IMR-90 (cell line): ENCODE results near the gene TDRD1. TPM values are rescaled to one million over a fixed set of nuclear protein-coding genes. Genes with fewer than 3 reads are reported as not detected.

Source experiments
- ATAC-seq: fragments of 200-7000 bp; cut with Tn5 transposase; 2 replicates; pipeline ENCODE4 v1.9.1; 2020; ENCODE audit warnings: low read depth, mild to moderate bottlenecking, moderate library complexity
- BruUV-seq: library from RNA; stranded (reverse); fragments of 400-500 nt; replicated peaks from 2 replicates; lab custom pipeline; 2021; lab: Mats Ljungman, UMichigan
- CTCF ChIA-PET: fragments of 300-600 bp; formaldehyde crosslinking; extraction: SDS; loops from one replicate; lab custom pipeline; 2021; ENCODE audit warnings: antibody characterized with exemption; lab: Yijun Ruan, JAX
- POLR2A ChIA-PET: fragments of 300-600 bp; sonication (Branson Sonifier 250); formaldehyde crosslinking; loops from one replicate; lab custom pipeline; 2022; ENCODE audit warnings: antibody characterized with exemption; ENCODE audit not compliant: unreplicated experiment; lab: Charles Lee
- DNase-seq: peaks from one replicate; pipeline ENCODE4 v3.0.0; 2013
- H2AFZ ChIP-seq: replicated peaks from 2 replicates; pipeline ENCODE3; 2013; ENCODE audit warnings: low read length, mild to moderate bottlenecking; ENCODE audit not compliant: poor library complexity
- H2AK5ac ChIP-seq: 2 replicates; pipeline ENCODE4 v1.6.1; 2013; ENCODE audit warnings: low read depth, low read length, inconsistent platforms
- H2AK9ac ChIP-seq: replicated peaks from 2 replicates; pipeline ENCODE3; 2013; ENCODE audit warnings: mild to moderate bottlenecking, low read depth, low read length, moderate library complexity; ENCODE audit not compliant: poor library complexity
- H2BK120ac ChIP-seq: 2 replicates; pipeline ENCODE4 v1.6.1; 2013; ENCODE audit warnings: low read depth, low read length, inconsistent platforms
- H2BK15ac ChIP-seq: 3 replicates; pipeline ENCODE4 v1.6.1; 2013; ENCODE audit warnings: low read depth, low read length, inconsistent platforms
- H2BK20ac ChIP-seq: 2 replicates; pipeline ENCODE4 v1.6.1; 2013; ENCODE audit warnings: low read depth, mild to moderate bottlenecking, inconsistent platforms, low read length, moderate library complexity
- H2BK5ac ChIP-seq: 2 replicates; pipeline ENCODE4 v1.6.1; 2013; ENCODE audit warnings: mild to moderate bottlenecking, low read depth, low read length, inconsistent platforms; ENCODE audit not compliant: poor library complexity, severe bottlenecking
- H3K14ac ChIP-seq: replicated peaks from 2 replicates; pipeline ENCODE4 v1.6.1; 2013; ENCODE audit warnings: low read depth, low read length, inconsistent platforms
- H3K18ac ChIP-seq: 2 replicates; pipeline ENCODE4 v1.6.1; 2013; ENCODE audit warnings: low read depth, low read length, control low read depth
- H3K23ac ChIP-seq: 2 replicates; pipeline ENCODE4 v1.6.1; 2013; ENCODE audit warnings: low read depth, low read length, inconsistent platforms
- H3K27ac ChIP-seq: 2 replicates; pipeline ENCODE4 v1.5.1; 2013; ENCODE audit warnings: mild to moderate bottlenecking, control low read depth, low read length; ENCODE audit not compliant: insufficient read depth
- H3K27me3 ChIP-seq: 2 replicates; pipeline ENCODE4 v1.6.1; 2013; ENCODE audit warnings: low read length; ENCODE audit not compliant: control insufficient read depth, insufficient read depth
- H3K36me3 ChIP-seq: 2 replicates; pipeline ENCODE4 v1.6.1; 2013; ENCODE audit warnings: low read length, mixed read lengths; ENCODE audit not compliant: control insufficient read depth, insufficient read depth
- H3K4ac ChIP-seq: 2 replicates; pipeline ENCODE4 v1.6.1; 2013; ENCODE audit warnings: low read depth, low read length, inconsistent platforms
- H3K4me1 ChIP-seq: 2 replicates; pipeline ENCODE4 v1.6.1; 2013; ENCODE audit warnings: low read length, mixed read lengths; ENCODE audit not compliant: control insufficient read depth, insufficient read depth
- H3K4me2 ChIP-seq: 2 replicates; pipeline ENCODE4 v1.6.1; 2013; ENCODE audit warnings: low read depth, mild to moderate bottlenecking, control low read depth, low read length, moderate library complexity
- H3K4me3 ChIP-seq: 2 replicates; pipeline ENCODE4 v1.5.1; 2013; ENCODE audit warnings: low read depth, mild to moderate bottlenecking, control low read depth, low read length, moderate library complexity; ENCODE audit not compliant: insufficient read depth
- H3K56ac ChIP-seq: 2 replicates; pipeline ENCODE4 v1.6.1; 2013; ENCODE audit warnings: low read length, inconsistent platforms; ENCODE audit not compliant: insufficient read depth; ENCODE audit errors: extremely low read depth
- H3K79me1 ChIP-seq, 2 experiments: 2 replicates each; pipeline ENCODE4 v1.6.1; 2013; ENCODE audit warnings: low read length in 2 of 2, inconsistent platforms in 1 of 2, low read depth in 1 of 2
- H3K9ac ChIP-seq: 2 replicates; pipeline ENCODE4 v1.6.1; 2013; ENCODE audit warnings: low read depth, low read length, control low read depth
- H3K9me1 ChIP-seq: 2 replicates; pipeline ENCODE4 v1.6.1; 2013; ENCODE audit warnings: low read length, inconsistent platforms; ENCODE audit not compliant: insufficient read depth
- H3K9me3 ChIP-seq: 2 replicates; pipeline ENCODE4 v1.6.1; 2013; ENCODE audit warnings: low read length; ENCODE audit not compliant: control insufficient read depth, insufficient read depth
- H4K20me1 ChIP-seq: 2 replicates; pipeline ENCODE4 v1.6.1; 2013; ENCODE audit warnings: low read length, inconsistent platforms; ENCODE audit not compliant: insufficient read depth
- H4K5ac ChIP-seq: 2 replicates; pipeline ENCODE4 v1.6.1; 2013; ENCODE audit warnings: mild to moderate bottlenecking, low read depth, low read length, control low read depth
- H4K8ac ChIP-seq, 2 experiments: 2 replicates each; pipeline ENCODE4 v1.6.1; 2013; ENCODE audit warnings: low read depth in 2 of 2, low read length in 2 of 2, control low read depth in 1 of 2, inconsistent platforms in 1 of 2
- H4K91ac ChIP-seq: 2 replicates; pipeline ENCODE4 v1.6.1; 2013; ENCODE audit warnings: low read depth, low read length, inconsistent platforms; ENCODE audit not compliant: insufficient read depth
- BHLHE40 ChIP-seq: fragments of 150-350 bp; IDR thresholded peaks from 2 replicates; pipeline ENCODE4 v1.6.1; 2016; ENCODE audit warnings: mild to moderate bottlenecking, low read depth, low read length
- CEBPB ChIP-seq: IDR thresholded peaks from 2 replicates; pipeline ENCODE4 v1.6.1; 2012; ENCODE audit warnings: low read depth, low read length, improper control_type of control experiment
- CHD1 ChIP-seq: IDR thresholded peaks from 2 replicates; pipeline ENCODE4 v1.6.1; 2012; ENCODE audit warnings: low read depth, low read length, improper control_type of control experiment
- FOS ChIP-seq: fragments of 150-350 bp; IDR thresholded peaks from 2 replicates; pipeline ENCODE4 v1.6.1; 2016; ENCODE audit warnings: low read depth, low read length
- MAFK ChIP-seq: IDR thresholded peaks from 2 replicates; pipeline ENCODE4 v1.6.1; 2012; ENCODE audit warnings: low read depth, low read length, improper control_type of control experiment
- MAZ ChIP-seq: IDR thresholded peaks from 2 replicates; pipeline ENCODE4 v1.6.1; 2012; ENCODE audit warnings: low read depth, mild to moderate bottlenecking, low read length, improper control_type of control experiment, moderate library complexity, borderline replicate concordance
- MXI1 ChIP-seq: IDR thresholded peaks from 2 replicates; pipeline ENCODE4 v1.6.1; 2012; ENCODE audit warnings: low read depth, mild to moderate bottlenecking, low read length, moderate library complexity, borderline replicate concordance
- NFE2L2 ChIP-seq: fragments of 150-350 bp; IDR thresholded peaks from 2 replicates; pipeline ENCODE4 v1.6.1; 2016; ENCODE audit warnings: low read depth, mild to moderate bottlenecking, low read length
- POLR2A ChIP-seq: IDR thresholded peaks from 2 replicates; pipeline ENCODE4 v1.6.1; 2012; ENCODE audit warnings: mild to moderate bottlenecking, low read depth, low read length
- RAD21 ChIP-seq: IDR thresholded peaks from 2 replicates; pipeline ENCODE4 v1.6.1; 2012; ENCODE audit warnings: low read length, improper control_type of control experiment
- RCOR1 ChIP-seq: IDR thresholded peaks from 2 replicates; pipeline ENCODE4 v1.6.1; 2012; ENCODE audit warnings: mild to moderate bottlenecking, low read length, improper control_type of control experiment; ENCODE audit not compliant: insufficient replicate concordance
- RFX5 ChIP-seq: IDR thresholded peaks from 2 replicates; pipeline ENCODE4 v1.8.0; 2012; ENCODE audit warnings: low read depth, mild to moderate bottlenecking, low read length, moderate library complexity
- SMC3 ChIP-seq: fragments of 150-350 bp; IDR thresholded peaks from 2 replicates; pipeline ENCODE4 v1.6.1; 2016; ENCODE audit warnings: low read depth, mild to moderate bottlenecking, antibody characterized with exemption, low read length, moderate library complexity
- WGBS, 2 experiments: methylation state at CpG; one replicate each; pipeline versions ENCODE4 v1.1.5 to v1.1.7; 2013; ENCODE audit warnings: missing lambda C conversion rate in 2 of 2; ENCODE audit not compliant: insufficient read length in 1 of 2; ENCODE audit errors: extremely low coverage in 2 of 2; 5-methylcytosine and 5-hydroxymethylcytosine counted together
- dilution Hi-C: fragments of 300-500 bp; cut with HindIII; formaldehyde crosslinking; loops from one replicate; pipeline ENCODE4 v1.14.3; 2018; ENCODE audit warnings: low sequenced_read_pairs; ENCODE audit not compliant: unreplicated experiment
- in situ Hi-C: fragments of 300-500 bp; cut with MboI; formaldehyde crosslinking; loops from 3 replicates; pipeline ENCODE4 v1.14.3; 2019; ENCODE audit warnings: low sequenced_read_pairs, inconsistent platforms, mixed read lengths
- intact Hi-C: fragments of 100-400 bp; cut with micrococcal nuclease; formaldehyde crosslinking; loops from 2 replicates; pipeline ENCODE4 v1.10.0; 2022
- polyA plus RNA-seq, 3 experiments: library from polyadenylated mRNA; depleted of rRNA; stranded (reverse); fragments of >200 nt; gene quantifications; 2 replicates each; pipeline ENCODE4 v1.2.3, GENCODE V29; 2012; ENCODE audit warnings: low replicate concordance in 1 of 3
- total RNA-seq: library from RNA; depleted of rRNA; stranded (reverse); fragments of >200 nt; gene quantifications from 2 replicates; pipeline ENCODE4 v1.2.3, GENCODE V29; 2012
- TF ChIP-seq, protein P1 (sequence below): fragments of 150-350 bp; IDR thresholded peaks from 2 replicates; pipeline ENCODE4 v1.6.1; 2016; ENCODE audit warnings: low read depth, mild to moderate bottlenecking, low read length, moderate library complexity, borderline replicate concordance
- TF ChIP-seq, protein P2 (sequence below): fragments of 150-350 bp; IDR thresholded peaks from 2 replicates; pipeline ENCODE4 v1.6.1; 2017; ENCODE audit warnings: mild to moderate bottlenecking, antibody characterized with exemption, low read length, low read depth
- TF ChIP-seq, protein P3 (sequence below): conservative IDR thresholded peaks from 2 replicates; pipeline ENCODE4 v1.5.1; 2012; ENCODE audit warnings: mild to moderate bottlenecking, low read depth, low read length, improper control_type of control experiment

TDRD1 gene
- total and polyA plus RNA-seq, 2 of the 4 experiments (the other 2 are of a cell fraction): not detected

DNA sequence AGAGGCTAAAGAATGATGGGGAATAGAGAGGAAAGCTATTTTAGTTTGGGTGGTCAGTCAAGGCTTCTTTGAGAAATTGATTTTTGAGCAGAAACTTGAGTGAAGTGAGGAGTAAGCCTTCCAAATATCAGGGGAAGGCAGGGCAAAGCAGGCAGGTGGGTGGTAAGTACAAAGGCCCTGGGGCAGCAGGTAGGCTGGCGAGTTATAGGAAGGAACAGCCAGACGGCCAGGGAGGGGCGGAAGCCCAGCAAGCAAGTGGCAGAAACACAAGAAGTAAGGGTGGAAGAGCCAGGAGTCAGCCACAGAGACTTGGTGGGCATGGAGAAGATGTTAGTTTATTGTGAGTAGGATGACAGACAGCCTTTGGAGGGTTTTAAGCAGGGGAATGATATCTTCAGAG lies 94.8 kb downstream of the TDRD1 start:
- dilution Hi-C loops (no loop called here), in situ Hi-C loops (no loop called here)

More for the DNA sequence above, 94.8 kb downstream of the TDRD1 start:
- ChIA-PET POLR2A (no interaction called here), CTCF (interaction anchor here (1.0 kb wide), 1 partner anchor 16 kb away, joined by 3 read pairs; no protein-coding TSS in a partner anchor)
- Histone ChIP-seq H3K79me1 (no peaks in the 10 kb centered on the region), H4K91ac (no peak overlapping the region), H3K9ac (no peak overlapping the region), H2BK5ac (no peak overlapping the region), H2AK5ac (no peak overlapping the region), H3K14ac (no peak overlapping the region), H3K27me3 (peaks cover 21% of the 10 kb centered on the region), H3K18ac (no peak overlapping the region), H2BK120ac (no peak overlapping the region), H3K9me1 (peaks cover 12% of the 10 kb centered on the region), H3K56ac (no peak overlapping the region), H3K27ac (no peak overlapping the region), H4K5ac (no peak overlapping the region), H3K4me3 (no peak overlapping the region), H2AK9ac (no peak overlapping the region), H2BK20ac (no peak overlapping the region), H3K4me2 (no peak overlapping the region), H3K9me3 (no peaks in the 10 kb centered on the region), H3K4me1 (peaks cover 6% of the 10 kb centered on the region), H3K36me3 (no peaks in the 10 kb centered on the region), H4K20me1 (peaks cover 7% of the 10 kb centered on the region; the same call in 1 of the 2 replicates), H2AFZ (no peak overlapping the region), H2BK15ac (no peak overlapping the region), H3K4ac (no peak overlapping the region), H3K23ac (no peak overlapping the region), H4K8ac (no peak overlapping the region)
- BruUV-seq: no TSS peak
- ATAC-seq: no peak
- WGBS, 2 experiments: 80% methylated on average over 1 of the region's 3 CpGs; no CpG with 5 or more reads in 1 of the 2 experiments
- TF ChIP-seq FOS: no peak
- TF ChIP-seq, protein P1, sequence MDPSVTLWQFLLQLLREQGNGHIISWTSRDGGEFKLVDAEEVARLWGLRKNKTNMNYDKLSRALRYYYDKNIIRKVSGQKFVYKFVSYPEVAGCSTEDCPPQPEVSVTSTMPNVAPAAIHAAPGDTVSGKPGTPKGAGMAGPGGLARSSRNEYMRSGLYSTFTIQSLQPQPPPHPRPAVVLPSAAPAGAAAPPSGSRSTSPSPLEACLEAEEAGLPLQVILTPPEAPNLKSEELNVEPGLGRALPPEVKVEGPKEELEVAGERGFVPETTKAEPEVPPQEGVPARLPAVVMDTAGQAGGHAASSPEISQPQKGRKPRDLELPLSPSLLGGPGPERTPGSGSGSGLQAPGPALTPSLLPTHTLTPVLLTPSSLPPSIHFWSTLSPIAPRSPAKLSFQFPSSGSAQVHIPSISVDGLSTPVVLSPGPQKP: no peak
- no peak for TF ChIP-seq CHD1
- TF ChIP-seq, protein P2, sequence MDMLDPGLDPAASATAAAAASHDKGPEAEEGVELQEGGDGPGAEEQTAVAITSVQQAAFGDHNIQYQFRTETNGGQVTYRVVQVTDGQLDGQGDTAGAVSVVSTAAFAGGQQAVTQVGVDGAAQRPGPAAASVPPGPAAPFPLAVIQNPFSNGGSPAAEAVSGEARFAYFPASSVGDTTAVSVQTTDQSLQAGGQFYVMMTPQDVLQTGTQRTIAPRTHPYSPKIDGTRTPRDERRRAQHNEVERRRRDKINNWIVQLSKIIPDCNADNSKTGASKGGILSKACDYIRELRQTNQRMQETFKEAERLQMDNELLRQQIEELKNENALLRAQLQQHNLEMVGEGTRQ: no peak
- TF ChIP-seq, protein P3, sequence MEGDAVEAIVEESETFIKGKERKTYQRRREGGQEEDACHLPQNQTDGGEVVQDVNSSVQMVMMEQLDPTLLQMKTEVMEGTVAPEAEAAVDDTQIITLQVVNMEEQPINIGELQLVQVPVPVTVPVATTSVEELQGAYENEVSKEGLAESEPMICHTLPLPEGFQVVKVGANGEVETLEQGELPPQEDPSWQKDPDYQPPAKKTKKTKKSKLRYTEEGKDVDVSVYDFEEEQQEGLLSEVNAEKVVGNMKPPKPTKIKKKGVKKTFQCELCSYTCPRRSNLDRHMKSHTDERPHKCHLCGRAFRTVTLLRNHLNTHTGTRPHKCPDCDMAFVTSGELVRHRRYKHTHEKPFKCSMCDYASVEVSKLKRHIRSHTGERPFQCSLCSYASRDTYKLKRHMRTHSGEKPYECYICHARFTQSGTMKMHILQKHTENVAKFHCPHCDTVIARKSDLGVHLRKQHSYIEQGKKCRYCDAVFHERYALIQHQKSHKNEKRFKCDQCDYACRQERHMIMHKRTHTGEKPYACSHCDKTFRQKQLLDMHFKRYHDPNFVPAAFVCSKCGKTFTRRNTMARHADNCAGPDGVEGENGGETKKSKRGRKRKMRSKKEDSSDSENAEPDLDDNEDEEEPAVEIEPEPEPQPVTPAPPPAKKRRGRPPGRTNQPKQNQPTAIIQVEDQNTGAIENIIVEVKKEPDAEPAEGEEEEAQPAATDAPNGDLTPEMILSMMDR: no peak
- TF ChIP-seq RFX5: no peak
- no peak for TF ChIP-seq MAZ
- TF ChIP-seq CEBPB: no peak
- TF ChIP-seq SMC3: no peak
- no peak for TF ChIP-seq MXI1
- TF ChIP-seq POLR2A: no peak
- no peak for TF ChIP-seq BHLHE40
- TF ChIP-seq MAFK: no peak
- TF ChIP-seq NFE2L2: no peak
- TF ChIP-seq RCOR1: no peak
- TF ChIP-seq RAD21: no peak
- intact Hi-C loops: no loop called here
- DNase-seq: no peak
